ENCODE measurements around the gene LSG1.

The LSG1 gene

DNA sequence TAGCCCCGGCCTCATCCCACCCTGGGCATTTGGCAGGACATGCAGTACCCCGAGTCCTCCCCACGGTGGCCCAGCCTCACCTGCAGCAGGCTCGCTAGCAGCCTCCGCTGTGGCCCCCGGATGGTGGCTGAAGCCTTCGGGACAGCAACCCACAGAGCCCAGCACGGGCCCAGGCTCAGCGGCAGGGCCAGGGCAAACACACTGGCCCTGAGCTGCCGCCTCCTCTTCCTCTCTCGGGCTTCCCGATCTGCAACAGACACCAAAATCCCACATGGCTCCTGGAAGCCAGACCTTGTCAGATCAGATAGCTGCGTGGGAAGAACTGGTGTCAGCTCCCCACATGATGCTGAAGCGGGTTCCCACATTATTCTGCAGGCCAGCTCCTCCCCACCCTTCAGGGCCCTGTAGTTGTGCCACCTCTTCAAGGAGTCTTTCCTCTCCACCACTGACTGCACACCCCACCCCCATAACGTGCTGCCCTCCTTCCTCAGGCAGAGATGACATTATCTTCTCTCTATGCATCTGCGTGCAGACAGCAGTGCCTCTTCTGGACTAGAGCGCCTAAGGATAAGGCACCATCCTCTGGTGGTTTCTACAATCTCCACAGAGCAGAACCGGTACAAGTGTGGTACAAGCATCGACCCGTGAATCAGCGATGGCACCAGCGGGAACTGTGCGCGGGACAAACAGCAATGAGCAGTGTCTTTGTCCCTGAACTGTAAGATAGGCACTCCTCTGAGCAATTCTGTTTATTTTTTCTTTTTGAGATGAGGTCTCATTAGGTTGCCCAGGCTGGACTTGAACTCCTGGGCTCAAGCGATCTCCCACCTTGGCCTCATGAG lies 48.3 kb downstream of the LSG1 start:
- CTCF ChIA-PET = interaction anchor here (1.2 to 1.9 kb wide), 2 partner anchors 152 to 290 kb away, joined by 3 to 5 read pairs; no protein-coding TSS in a partner anchor
- no peak for DNase-seq (ENCODE audit: extremely low spot score)
- no peak for TF ChIP-seq CTCF (IDR thresholded peaks at IDR 0.05; ENCODE audit: control extremely low read depth, extremely low read depth, low read depth, missing control alignments)
- POLR2A ChIA-PET = no interaction called here

GRCh38 chr3:194622621-194623340 lies 49.2 kb downstream of the LSG1 start:
- CTCF ChIA-PET = interaction anchor here (1.2 to 1.9 kb wide), 2 partner anchors 151 to 289 kb away, joined by 3 to 5 read pairs; no protein-coding TSS in a partner anchor
- POLR2A ChIA-PET = no interaction called here
- TF ChIP-seq CTCF (IDR thresholded peaks at IDR 0.05; ENCODE audit: control extremely low read depth, extremely low read depth, low read depth, missing control alignments) = no peak
- no peak for DNase-seq (ENCODE audit: extremely low spot score)

DNA sequence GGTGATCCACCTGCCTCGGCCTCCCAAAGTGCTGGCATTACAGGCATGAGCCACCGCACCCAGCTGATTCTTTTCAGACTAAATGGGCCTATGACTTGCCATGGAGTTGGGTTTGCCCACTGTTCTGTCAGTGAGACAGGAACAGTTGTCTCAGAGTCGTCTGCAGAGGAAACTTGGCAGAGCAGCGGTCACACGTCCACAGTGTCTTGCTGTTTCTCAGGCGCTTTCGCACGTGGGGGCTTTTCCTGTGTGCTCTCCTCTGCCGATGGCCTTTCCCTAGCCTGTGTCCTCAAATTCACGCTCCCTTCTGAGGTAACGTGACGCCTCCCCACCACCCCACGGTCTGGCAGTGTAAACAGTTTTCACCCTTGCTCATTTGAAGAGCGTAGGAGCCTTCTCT lies 50.0 kb downstream of the LSG1 start:
- TF ChIP-seq CTCF (IDR thresholded peaks at IDR 0.05; ENCODE audit: control extremely low read depth, extremely low read depth, low read depth, missing control alignments) = no peak
- no peak for DNase-seq (ENCODE audit: extremely low spot score)
- ChIA-PET CTCF (interaction anchor here (0.9 to 1.9 kb wide), 2 partner anchors 150 to 278 kb away, joined by 3 to 5 read pairs; no protein-coding TSS in a partner anchor), POLR2A (interaction anchor here (0.6 kb wide), 1 partner anchor 50 kb away, joined by 3 read pairs; no protein-coding TSS in a partner anchor)

- CTCF ChIA-PET = interaction anchor here (1.5 kb wide), 1 partner anchor 26 kb away, joined by 3 read pairs; no protein-coding TSS in a partner anchor
- TF ChIP-seq CTCF (IDR thresholded peaks at IDR 0.05; ENCODE audit: control extremely low read depth, extremely low read depth, low read depth, missing control alignments) = no peak
- no peak for DNase-seq (ENCODE audit: extremely low spot score)
- POLR2A ChIA-PET = no interaction called here
Measured at GRCh38 chr3:194620196-194620595, 51.8 kb downstream of the LSG1 start.

DNA sequence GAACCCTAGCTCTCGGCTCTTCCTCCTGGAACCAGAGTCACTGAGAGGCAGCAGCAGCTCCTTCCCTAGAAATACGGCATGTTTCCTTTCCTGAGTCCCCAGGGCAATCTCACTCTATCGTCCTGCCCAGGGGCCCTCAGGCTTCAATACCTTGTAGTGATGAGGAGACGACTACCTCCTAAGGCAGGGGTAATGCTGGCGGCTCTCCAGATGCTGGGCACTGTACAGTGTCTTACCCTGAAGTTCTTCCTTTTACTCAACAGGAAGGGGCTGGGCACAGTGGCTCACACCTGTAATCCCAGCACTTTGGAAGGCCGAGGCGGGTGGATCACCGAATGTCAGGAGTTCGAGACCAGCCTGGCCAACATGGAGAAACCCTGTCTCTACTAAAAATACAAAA lies 52.2 kb downstream of the LSG1 start:
- no peak for TF ChIP-seq CTCF (IDR thresholded peaks at IDR 0.05; ENCODE audit: control extremely low read depth, extremely low read depth, low read depth, missing control alignments)
- POLR2A ChIA-PET = no interaction called here

GRCh38 chr3:194618858-194619608 lies 53.0 kb downstream of the LSG1 start:
- ChIA-PET CTCF (interaction anchor here (1.5 kb wide), 1 partner anchor 25 kb away, joined by 3 read pairs; no protein-coding TSS in a partner anchor), POLR2A (no interaction called here)
- no peak for TF ChIP-seq CTCF (IDR thresholded peaks at IDR 0.05; ENCODE audit: control extremely low read depth, extremely low read depth, low read depth, missing control alignments)
- no peak for DNase-seq (ENCODE audit: extremely low spot score)

More for the DNA sequence above, 52.2 kb downstream of the LSG1 start:
- no peak for DNase-seq (ENCODE audit: extremely low spot score)
- CTCF ChIA-PET = interaction anchor here (1.5 kb wide), 1 partner anchor 25 kb away, joined by 3 read pairs; no protein-coding TSS in a partner anchor

Data from GM10248 (cell line).